ENCODE data around the gene TBCEL. TPM values are rescaled to one million over a fixed set of nuclear protein-coding genes. Genes with fewer than 3 reads are reported as not detected.

Gene TBCEL
- total RNA-seq, 1 experiment from 2014 or later: 11.6 TPM

GRCh38 chr11:121095561-121095960 lies 71.7 kb downstream of the TBCEL start:
- H3K27me3 ChIP-seq (ENCODE audit: insufficient read depth, low read depth): peaks cover 35% of the 10 kb centered on the region
- no peaks in the 10 kb centered on the region for H3F3A ChIP-seq (ENCODE audit: insufficient read depth, low read depth)
- POLR2A ChIA-PET (ENCODE audit: unreplicated experiment): no interaction called here
- H3K9me3 ChIP-seq (ENCODE audit: insufficient read depth, low read depth): no peaks in the 10 kb centered on the region
- TF ChIP-seq CTCF (conservative IDR thresholded peaks at IDR 0.05) (no peak), EZH2 (IDR thresholded peaks at IDR 0.05; ENCODE audit: low read depth) (no peak)
- H3K9me2 ChIP-seq (ENCODE audit: insufficient read depth): no peaks in the 10 kb centered on the region
- DNase-seq: no peak
- no peaks in the 10 kb centered on the region for H4K20me1 ChIP-seq (ENCODE audit: insufficient read depth)
- H3K4me2 ChIP-seq: no peak overlapping the region
- no peaks in the 10 kb centered on the region for H3K4me1 ChIP-seq (replicated peaks; ENCODE audit: insufficient read depth)
- intact Hi-C loops (cut with micrococcal nuclease; ENCODE audit: unreplicated experiment): no loop called here
- no peak overlapping the region for H2AFZ ChIP-seq
- H3K4me3 ChIP-seq: no peak overlapping the region
- no peaks in the 10 kb centered on the region for H3K79me2 ChIP-seq (ENCODE audit: low read depth)
- H3K27ac ChIP-seq: no peak overlapping the region
- BruUV-seq (replicated peaks): no TSS peak
- no peaks in the 10 kb centered on the region for H3K36me3 ChIP-seq (ENCODE audit: low read depth)
- CTCF ChIA-PET: no interaction called here

GRCh38 chr11:121099364-121099763 lies 75.5 kb downstream of the TBCEL start:
- peaks cover 67% of the 10 kb centered on the region for H3K27me3 ChIP-seq (ENCODE audit: insufficient read depth, low read depth)
- H3K4me1 ChIP-seq (replicated peaks; ENCODE audit: insufficient read depth): no peaks in the 10 kb centered on the region
- TF ChIP-seq EZH2 (IDR thresholded peaks at IDR 0.05; ENCODE audit: low read depth) (no peak), CTCF (conservative IDR thresholded peaks at IDR 0.05) (no peak)
- intact Hi-C loops (cut with micrococcal nuclease; ENCODE audit: unreplicated experiment): no loop called here
- H2AFZ ChIP-seq: no peak overlapping the region
- no peaks in the 10 kb centered on the region for H3K36me3 ChIP-seq (ENCODE audit: low read depth)
- H3K9me3 ChIP-seq (ENCODE audit: insufficient read depth, low read depth): no peaks in the 10 kb centered on the region
- H3K4me2 ChIP-seq: no peak overlapping the region
- BruUV-seq (replicated peaks): no TSS peak
- POLR2A ChIA-PET (ENCODE audit: unreplicated experiment): no interaction called here
- CTCF ChIA-PET: no interaction called here
- no peaks in the 10 kb centered on the region for H3F3A ChIP-seq (ENCODE audit: insufficient read depth, low read depth)
- H3K27ac ChIP-seq: no peak overlapping the region
- no peaks in the 10 kb centered on the region for H3K9me2 ChIP-seq (ENCODE audit: insufficient read depth)
- H3K4me3 ChIP-seq: no peak overlapping the region
- DNase-seq: no peak
- no peaks in the 10 kb centered on the region for H4K20me1 ChIP-seq (ENCODE audit: insufficient read depth)
- H3K79me2 ChIP-seq (ENCODE audit: low read depth): no peaks in the 10 kb centered on the region

GRCh38 chr11:121099885-121100284 lies 76.0 kb downstream of the TBCEL start:
- Histone ChIP-seq H3K4me2 (no peak overlapping the region), H3K4me1 (replicated peaks; ENCODE audit: insufficient read depth) (no peaks in the 10 kb centered on the region), H2AFZ (no peak overlapping the region), H3F3A (ENCODE audit: insufficient read depth, low read depth) (no peaks in the 10 kb centered on the region), H3K4me3 (no peak overlapping the region), H4K20me1 (ENCODE audit: insufficient read depth) (no peaks in the 10 kb centered on the region), H3K27me3 (ENCODE audit: insufficient read depth, low read depth) (peaks cover 72% of the 10 kb centered on the region), H3K36me3 (ENCODE audit: low read depth) (no peaks in the 10 kb centered on the region), H3K27ac (no peak overlapping the region), H3K9me3 (ENCODE audit: insufficient read depth, low read depth) (no peaks in the 10 kb centered on the region), H3K79me2 (ENCODE audit: low read depth) (no peaks in the 10 kb centered on the region), H3K9me2 (ENCODE audit: insufficient read depth) (no peaks in the 10 kb centered on the region)
- no peak for DNase-seq
- BruUV-seq (replicated peaks): no TSS peak
- POLR2A ChIA-PET (ENCODE audit: unreplicated experiment): no interaction called here
- intact Hi-C loops (cut with micrococcal nuclease; ENCODE audit: unreplicated experiment): no loop called here
- CTCF ChIA-PET: no interaction called here
- TF ChIP-seq EZH2 (IDR thresholded peaks at IDR 0.05; ENCODE audit: low read depth) (no peak), CTCF (conservative IDR thresholded peaks at IDR 0.05) (no peak)

Measured in PC-9 (cell line).